ENCODE results near the gene DIAPH2. TPM values are rescaled to one million over a fixed set of nuclear protein-coding genes. Genes with fewer than 3 reads are reported as not detected.
A peak's percentile ranks its signal among the peaks of the same experiment; 100 is the strongest.

Gene DIAPH2
- total RNA-seq, 2 donors from 2014 or later, result 19.1 to 31.9 TPM

DNA sequence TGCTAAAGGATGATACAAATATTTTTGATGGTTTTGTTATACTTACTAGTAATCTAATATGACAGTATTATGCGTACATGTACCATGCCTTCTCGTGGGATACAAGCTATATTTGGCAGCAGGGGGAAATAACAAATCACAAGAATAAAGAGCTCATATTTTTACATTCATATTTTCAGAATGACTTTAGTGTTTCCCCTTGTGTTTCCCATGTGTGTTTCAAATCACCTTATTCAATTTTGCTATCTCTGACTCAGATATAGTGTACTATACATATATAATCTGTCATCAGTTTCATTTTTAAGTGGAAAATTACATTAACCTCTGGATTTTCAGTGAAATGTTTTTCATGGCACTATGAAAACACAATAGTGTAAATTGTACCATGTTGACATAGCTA is 345.8 kb downstream of the DIAPH2 start:
- Histone ChIP-seq H3K27me3 (no peaks in the 10 kb centered on the region), H3K36me3 (no peaks in the 10 kb centered on the region), H3K27ac (no peak overlapping the region), H3K9ac (ENCODE audit: low read depth in 2 of 2, low read length in 2 of 2) (no peak overlapping the region), H3K9me3 (no peaks in the 10 kb centered on the region), H3K4me3 (no peak overlapping the region), H3K4me1 (no peaks in the 10 kb centered on the region)
- no peak for TF ChIP-seq CTCF (IDR thresholded peaks at IDR 0.05)
- no peak for DNase-seq
- intact Hi-C loops (cut with DNase I), result no loop called here

GRCh38 chrX:97030947-97031346 is 346.3 kb downstream of the DIAPH2 start:
- H3K27me3 ChIP-seq, result no peaks in the 10 kb centered on the region
- no peaks in the 10 kb centered on the region for H3K36me3 ChIP-seq
- no peak overlapping the region for H3K27ac ChIP-seq
- H3K4me3 ChIP-seq, result no peak overlapping the region
- H3K4me1 ChIP-seq, result no peaks in the 10 kb centered on the region
- no peak overlapping the region for H3K9ac ChIP-seq (ENCODE audit: low read depth in 2 of 2, low read length in 2 of 2)
- intact Hi-C loops (cut with DNase I), result no loop called here
- no peak for DNase-seq
- H3K9me3 ChIP-seq, result no peaks in the 10 kb centered on the region
- TF ChIP-seq CTCF (IDR thresholded peaks at IDR 0.05), result no peak

DNA sequence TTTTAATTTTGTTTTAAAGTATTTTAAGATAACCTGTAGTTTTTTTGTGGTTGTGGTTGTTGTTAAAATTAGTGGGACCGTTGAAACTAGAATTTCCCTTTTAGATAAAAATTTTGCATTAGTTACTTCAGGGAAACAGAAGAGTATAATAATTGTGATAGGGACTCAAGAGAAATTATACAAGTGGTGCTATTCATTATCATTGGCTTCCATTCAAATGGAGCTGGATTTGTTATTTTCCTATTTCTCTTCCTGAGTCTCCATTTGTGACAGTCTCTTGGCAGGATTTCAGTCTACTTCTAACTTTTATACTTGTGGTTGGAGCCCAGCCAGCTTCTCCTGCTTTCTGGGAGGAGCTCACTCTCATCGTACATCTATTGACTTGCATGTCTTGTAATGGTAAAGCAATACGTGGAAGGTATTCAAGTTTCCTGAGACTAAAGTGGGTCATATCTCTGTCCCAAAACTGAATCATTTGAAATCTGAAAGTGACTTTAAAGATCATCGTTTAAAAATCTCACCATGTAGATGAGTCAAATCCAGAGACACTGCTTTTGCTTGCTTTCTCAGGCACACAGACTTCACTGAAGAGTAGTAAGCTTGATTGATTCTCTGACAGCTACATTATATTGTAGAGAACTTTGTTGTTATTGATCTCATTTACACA is 354.9 kb downstream of the DIAPH2 start:
- TF ChIP-seq CTCF (IDR thresholded peaks at IDR 0.05), result no peak
- no peaks in the 10 kb centered on the region for H3K27me3 ChIP-seq
- no peak overlapping the region for H3K27ac ChIP-seq
- peak; percentile 36 for DNase-seq
- H3K4me3 ChIP-seq, result no peak overlapping the region
- no peaks in the 10 kb centered on the region for H3K4me1 ChIP-seq
- no peak overlapping the region for H3K9ac ChIP-seq (ENCODE audit: low read depth in 2 of 2, low read length in 2 of 2)
- H3K36me3 ChIP-seq, result no peaks in the 10 kb centered on the region
- intact Hi-C loops (cut with DNase I), result no loop called here
- H3K9me3 ChIP-seq, result no peaks in the 10 kb centered on the region

GRCh38 chrX:97045470-97045869 is 360.8 kb downstream of the DIAPH2 start:
- no peak for TF ChIP-seq CTCF (IDR thresholded peaks at IDR 0.05)
- no peak overlapping the region for H3K27ac ChIP-seq
- no peak overlapping the region for H3K4me3 ChIP-seq
- no peaks in the 10 kb centered on the region for H3K4me1 ChIP-seq
- intact Hi-C loops (cut with DNase I), result no loop called here
- no peaks in the 10 kb centered on the region for H3K9me3 ChIP-seq
- no peaks in the 10 kb centered on the region for H3K27me3 ChIP-seq
- DNase-seq, result no peak
- no peak overlapping the region for H3K9ac ChIP-seq (ENCODE audit: low read depth in 2 of 2, low read length in 2 of 2)
- H3K36me3 ChIP-seq, result no peaks in the 10 kb centered on the region

DNA sequence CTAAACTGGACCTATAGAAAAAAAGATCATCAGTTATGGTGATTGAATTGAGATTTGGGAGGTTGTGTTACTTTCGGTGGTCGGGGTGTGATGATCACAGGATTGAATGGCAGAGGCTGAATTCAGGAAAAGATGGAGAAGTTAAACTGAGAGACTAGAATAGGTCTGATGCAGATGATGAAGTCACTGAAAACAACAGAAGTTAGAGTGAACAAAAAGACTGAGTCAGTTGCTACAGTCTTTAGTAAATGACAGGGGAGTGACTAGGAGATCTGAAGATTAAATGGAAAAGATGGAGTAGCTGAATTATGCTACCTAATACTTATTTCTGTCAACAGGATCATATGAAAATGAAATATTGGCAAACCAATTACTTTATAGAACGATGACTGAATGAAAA is 362.2 kb downstream of the DIAPH2 start:
- no peak overlapping the region for H3K27ac ChIP-seq
- no peaks in the 10 kb centered on the region for H3K9me3 ChIP-seq
- H3K9ac ChIP-seq (ENCODE audit: low read depth in 2 of 2, low read length in 2 of 2), result no peak overlapping the region
- H3K4me1 ChIP-seq, result no peaks in the 10 kb centered on the region
- DNase-seq, result no peak
- H3K27me3 ChIP-seq, result no peaks in the 10 kb centered on the region
- H3K4me3 ChIP-seq, result no peak overlapping the region
- TF ChIP-seq CTCF (IDR thresholded peaks at IDR 0.05), result no peak
- H3K36me3 ChIP-seq, result no peaks in the 10 kb centered on the region
- intact Hi-C loops (cut with DNase I), result no loop called here
